Body of pancreas (tissue), 4 donors: Measurements from ENCODE around the gene MEF2D.

ENCODE experiments used
- CTCF ChIP-seq, 7 experiments: fragments of 450-650 bp in 4 of 7; fragments of 200-600 bp in 3 of 7; sonication (generic) in 3 of 7; IDR thresholded peaks; one replicate each; pipeline ENCODE4 v1.5.1; 2016 to 2019; ENCODE audit warnings: antibody characterized with exemption in 7 of 7
- POLR2A ChIP-seq, 3 donors: fragments of 450-650 bp; IDR thresholded peaks; one replicate each; pipeline ENCODE4 v1.6.1; 2016; ENCODE audit warnings: antibody characterized with exemption in 3 of 3, mild to moderate bottlenecking in 2 of 3

- TF ChIP-seq CTCF (IDR thresholded peaks at IDR 0.05) (no peak), POLR2A (IDR thresholded peaks at IDR 0.05) (no peak)
These were observed 21.2 kb downstream of the MEF2D start for GRCh38 chr1:156479093-156480015.
